ENCODE results near the gene HIKESHI.

The HIKESHI gene

DNA sequence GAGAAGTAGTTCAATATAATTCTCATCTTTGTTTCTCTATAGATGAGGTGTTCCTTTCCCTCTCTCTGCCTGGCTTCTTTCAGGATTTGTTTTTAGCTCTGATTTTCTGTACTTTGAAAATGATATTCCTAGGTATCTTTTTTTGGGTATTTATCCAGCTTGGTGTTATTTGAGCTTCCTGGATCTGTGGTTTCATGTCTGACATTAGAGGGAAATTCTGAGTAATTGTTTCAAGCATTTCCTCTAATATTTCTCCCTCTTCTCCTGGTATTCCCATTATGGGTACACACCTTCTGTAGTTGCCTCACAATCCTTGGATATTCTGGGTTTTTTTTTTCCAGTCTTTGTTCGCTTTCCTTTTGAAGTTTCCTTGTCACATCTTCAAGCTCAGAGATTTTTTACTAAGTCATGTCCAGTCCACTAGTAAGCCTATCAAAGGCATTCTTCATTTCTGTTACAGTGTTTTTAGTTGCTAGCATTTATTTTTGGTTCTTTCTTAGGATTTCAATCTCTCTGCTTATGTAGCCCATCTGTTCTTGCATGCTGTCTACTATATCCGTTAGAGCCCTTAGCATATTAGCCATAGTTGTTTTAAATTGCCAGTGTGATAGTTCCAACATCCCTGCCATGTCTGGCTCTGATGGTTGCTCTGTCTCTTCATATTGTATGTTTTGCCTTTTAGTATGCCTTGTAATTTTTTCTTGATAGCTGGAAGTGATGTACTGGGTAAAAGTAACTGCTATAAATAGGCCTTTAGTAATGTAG, 78.4 kb downstream of the HIKESHI start:
- no peak for DNase-seq

DNA sequence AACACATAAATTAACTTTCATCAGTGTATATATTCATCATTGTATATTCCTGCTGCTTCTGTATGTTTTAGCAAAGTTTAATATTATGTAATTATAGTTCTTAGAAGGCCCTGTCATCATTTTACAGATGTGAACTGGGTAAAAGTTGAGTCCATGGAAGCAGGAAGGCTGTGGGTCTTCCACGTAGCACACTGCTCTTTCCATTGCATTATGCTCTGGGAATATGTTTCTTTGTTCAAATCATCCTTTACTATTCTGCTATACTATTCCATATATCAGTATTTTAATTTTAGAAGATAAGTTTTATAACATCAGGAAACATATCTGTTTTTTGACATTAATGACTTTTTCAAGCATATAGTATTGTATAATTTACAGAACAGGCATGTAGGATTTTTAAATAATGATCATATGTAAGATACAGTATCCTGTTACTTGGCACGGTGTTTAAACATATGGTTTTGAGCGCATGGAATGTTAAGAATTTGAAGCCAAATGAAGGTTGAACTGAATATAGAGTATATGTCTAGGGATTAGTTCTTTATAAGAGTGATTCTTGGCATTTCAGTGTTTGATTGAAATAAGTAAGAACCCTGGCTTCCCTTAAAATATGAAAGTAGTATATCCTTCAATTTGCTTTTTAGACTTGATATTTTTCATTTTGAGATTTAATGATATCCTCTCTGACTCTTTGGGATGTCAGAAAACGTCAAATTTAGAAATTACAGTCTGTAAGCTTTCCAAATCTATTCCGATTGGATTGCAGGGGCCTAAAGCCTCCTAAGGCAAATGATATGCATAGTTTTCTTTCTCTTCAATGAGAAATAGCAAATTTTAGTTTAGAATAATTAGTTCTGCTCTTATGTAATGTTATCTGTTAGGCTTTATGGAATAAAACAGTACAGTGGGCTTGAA, 81.3 kb downstream of the HIKESHI start:
- no peak for DNase-seq

DNA sequence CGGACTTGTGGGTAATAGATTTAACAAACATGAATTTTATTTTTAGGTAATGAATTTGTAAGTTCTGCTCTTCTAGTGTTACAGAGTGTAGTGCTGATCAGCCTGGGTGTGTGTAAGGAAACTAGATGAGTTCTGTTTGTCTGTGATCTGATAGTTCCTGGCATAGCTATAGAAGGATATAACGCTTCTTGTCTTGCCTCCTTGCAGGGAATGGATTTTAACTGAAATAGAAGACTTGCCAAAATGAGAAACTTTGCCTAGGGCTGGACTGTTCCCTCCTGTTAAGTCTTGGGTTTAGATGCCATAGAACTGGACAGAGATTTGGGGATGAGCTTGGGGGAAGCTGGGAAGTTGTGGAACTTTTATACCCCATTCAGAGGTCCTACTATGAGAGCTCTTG, 84.2 kb downstream of the HIKESHI start:
- no peak for DNase-seq

DNA sequence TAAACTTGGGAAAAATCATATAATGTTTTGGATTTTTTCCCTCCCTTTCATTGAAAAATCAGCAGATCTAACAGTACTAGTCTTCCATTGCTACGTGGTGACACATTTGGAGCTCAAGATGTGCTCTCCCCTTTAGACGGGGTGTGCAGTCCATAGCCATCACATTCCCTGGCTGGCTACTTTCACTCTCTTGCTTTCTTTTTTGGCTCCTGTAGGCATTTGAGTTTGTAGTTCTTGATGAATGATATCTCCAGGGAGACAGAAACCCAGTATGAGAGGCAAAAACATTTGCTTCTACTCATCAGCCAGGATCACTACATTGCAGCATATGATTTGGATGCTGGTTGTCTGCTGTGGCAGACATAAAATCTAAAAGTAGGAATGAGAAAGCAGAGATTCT, 84.7 kb downstream of the HIKESHI start:
- no peak for DNase-seq

DNA sequence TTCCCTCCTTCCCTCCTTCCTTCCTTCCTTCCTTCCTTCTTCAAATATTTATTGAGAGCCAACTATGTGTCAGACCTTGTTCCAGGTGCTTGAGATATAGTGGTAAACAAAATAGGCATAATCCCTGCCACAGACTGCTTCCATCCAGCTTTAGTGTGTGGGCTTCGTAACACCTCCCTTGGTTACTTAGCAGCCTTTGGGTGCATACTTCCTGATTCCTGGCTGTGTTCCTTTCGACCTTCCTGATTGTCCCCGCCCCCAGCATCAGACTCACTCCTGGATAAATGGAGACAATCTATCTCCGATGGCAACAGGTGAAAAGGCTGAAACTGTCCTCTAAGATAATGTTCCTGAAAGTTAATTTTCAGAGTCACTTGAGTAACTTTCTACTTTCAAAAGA, 86.2 kb downstream of the HIKESHI start:
- no peak for DNase-seq

DNA sequence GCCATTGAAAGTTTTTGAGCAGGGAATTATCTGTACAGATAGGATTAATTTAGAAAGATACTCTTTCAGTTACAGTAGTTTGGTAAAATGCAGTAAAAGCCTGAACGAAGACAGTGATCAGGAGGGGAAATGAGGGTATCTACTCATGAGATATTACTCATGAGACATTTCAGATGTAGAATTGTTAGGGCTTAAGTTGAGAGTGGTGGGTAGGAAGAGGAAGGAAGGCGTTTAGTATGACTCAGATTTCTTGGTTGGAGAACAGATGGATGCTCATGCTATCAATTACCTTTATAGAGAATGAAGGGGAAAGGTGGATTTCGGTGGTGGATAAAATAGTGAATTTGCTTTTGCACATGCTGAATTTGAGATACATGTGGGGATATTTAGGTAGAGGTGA, 88.4 kb downstream of the HIKESHI start:
- DNase-seq: no peak

DNA sequence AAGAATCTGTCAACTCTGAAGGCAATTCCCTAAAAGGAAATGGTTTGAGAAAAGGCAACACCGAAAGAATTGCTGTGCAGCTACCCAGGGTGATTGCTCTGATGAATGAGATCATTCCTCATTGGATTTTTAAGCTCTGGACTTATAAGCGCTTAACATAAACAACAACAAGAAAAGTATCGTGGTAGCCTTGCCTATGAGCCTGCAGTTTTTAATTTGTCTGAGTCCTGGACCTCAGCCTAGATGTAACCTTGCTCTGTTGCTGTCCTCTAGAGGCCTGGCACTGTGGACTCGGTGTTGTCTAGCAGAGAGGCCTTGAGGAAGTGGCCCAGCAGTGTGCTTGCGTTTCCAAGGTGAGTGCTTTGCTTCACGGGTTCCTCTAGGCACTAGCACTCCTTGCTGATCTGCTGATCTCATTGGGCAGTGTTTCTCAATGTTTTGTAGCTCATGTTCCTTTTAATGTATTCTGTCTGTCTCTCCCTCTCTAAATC, 93.1 kb downstream of the HIKESHI start:
- no peak for DNase-seq
